ENCODE results near the gene ZFAND6.

The ZFAND6 gene

DNA sequence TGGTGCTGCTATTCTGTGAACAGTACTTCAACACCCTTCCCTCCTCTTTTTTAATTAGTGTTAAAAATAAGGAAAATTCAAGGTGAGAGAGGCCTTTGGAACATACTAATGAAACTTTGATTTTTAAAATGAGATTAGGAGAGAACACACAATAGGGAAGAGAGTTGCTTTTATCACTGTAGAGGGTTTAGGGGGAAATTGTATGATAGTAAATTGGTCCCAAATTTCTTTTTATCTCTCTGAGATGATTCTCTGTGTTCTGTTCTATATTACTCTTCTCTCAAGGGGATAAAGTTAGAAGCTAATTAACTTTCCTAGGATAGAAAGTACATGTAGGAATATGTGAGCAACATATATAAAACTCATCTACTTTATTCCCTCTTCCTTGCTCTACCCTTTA lies 40.8 kb downstream of the ZFAND6 start:
- Histone ChIP-seq H3K27me3 (ENCODE audit: low read depth, low read length) (no peaks in the 10 kb centered on the region), H3K9me3 (ENCODE audit: control insufficient read depth in 1 of 2, low read length in 2 of 2) (no peaks in the 10 kb centered on the region), H3K4me3 (ENCODE audit: low read depth in 1 of 2, low read length in 2 of 2) (no peak overlapping the region), H3K27ac (ENCODE audit: low read length) (no peak overlapping the region), H3K4me1 (ENCODE audit: control insufficient read depth in 1 of 2, insufficient read depth in 2 of 2, low read length in 2 of 2) (peaks cover 0 to 4% of the 10 kb centered on the region in 2 donors), H3K36me3 (ENCODE audit: control insufficient read depth in 1 of 2, insufficient read depth in 2 of 2, low read length in 2 of 2) (no peaks in the 10 kb centered on the region)

DNA sequence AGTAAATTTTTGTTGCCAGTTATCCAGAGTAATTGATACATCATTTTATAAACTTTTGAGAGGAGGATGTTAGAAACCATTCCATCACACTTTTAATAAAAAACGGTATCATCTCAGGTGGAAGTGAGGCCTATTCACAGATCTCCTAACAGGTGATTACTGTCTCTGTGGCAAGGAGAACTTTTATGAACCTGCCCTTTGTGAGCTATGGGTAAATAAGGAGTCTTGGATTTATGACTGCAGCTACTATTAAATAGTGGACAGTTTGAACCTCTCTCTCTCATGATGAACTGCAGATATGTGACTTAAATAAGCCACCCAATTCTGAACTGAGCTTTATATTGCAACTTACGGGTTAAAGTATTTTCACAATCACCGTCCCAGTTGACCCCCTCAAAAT lies 45.7 kb downstream of the ZFAND6 start:
- Histone ChIP-seq H3K36me3 (ENCODE audit: control insufficient read depth in 1 of 2, insufficient read depth in 2 of 2, low read length in 2 of 2) (no peaks in the 10 kb centered on the region), H3K27ac (ENCODE audit: low read length) (no peak overlapping the region), H3K9me3 (ENCODE audit: control insufficient read depth in 1 of 2, low read length in 2 of 2) (no peaks in the 10 kb centered on the region), H3K4me1 (ENCODE audit: control insufficient read depth in 1 of 2, insufficient read depth in 2 of 2, low read length in 2 of 2) (peaks cover 0 to 6% of the 10 kb centered on the region in 2 donors), H3K4me3 (ENCODE audit: low read depth in 1 of 2, low read length in 2 of 2) (no peak overlapping the region), H3K27me3 (ENCODE audit: low read depth, low read length) (no peaks in the 10 kb centered on the region)

DNA sequence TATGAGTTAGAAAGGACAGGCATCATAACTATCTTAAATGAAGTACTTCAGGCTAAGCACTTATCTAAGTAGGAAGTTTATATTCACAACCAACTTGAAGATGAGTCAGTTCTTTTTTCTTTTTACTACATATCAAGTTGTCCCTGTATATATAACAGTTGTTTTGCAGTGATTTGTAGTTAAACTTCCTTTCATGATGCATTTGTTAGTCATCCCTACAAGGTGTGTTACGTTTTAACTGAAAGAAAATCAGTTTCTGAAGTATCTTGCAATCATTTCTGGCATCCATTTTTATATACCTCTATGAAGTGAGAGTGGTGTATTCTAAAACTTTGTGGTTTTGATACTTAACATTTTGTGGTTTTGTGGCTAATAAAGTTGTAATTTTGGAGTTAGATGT lies 46.1 kb downstream of the ZFAND6 start:
- Histone ChIP-seq H3K27me3 (ENCODE audit: low read depth, low read length) (no peaks in the 10 kb centered on the region), H3K27ac (ENCODE audit: low read length) (no peak overlapping the region), H3K36me3 (ENCODE audit: control insufficient read depth in 1 of 2, insufficient read depth in 2 of 2, low read length in 2 of 2) (no peaks in the 10 kb centered on the region), H3K4me1 (ENCODE audit: control insufficient read depth in 1 of 2, insufficient read depth in 2 of 2, low read length in 2 of 2) (peaks cover 0 to 6% of the 10 kb centered on the region in 2 donors), H3K9me3 (ENCODE audit: control insufficient read depth in 1 of 2, low read length in 2 of 2) (no peaks in the 10 kb centered on the region), H3K4me3 (ENCODE audit: low read depth in 1 of 2, low read length in 2 of 2) (no peak overlapping the region)

DNA sequence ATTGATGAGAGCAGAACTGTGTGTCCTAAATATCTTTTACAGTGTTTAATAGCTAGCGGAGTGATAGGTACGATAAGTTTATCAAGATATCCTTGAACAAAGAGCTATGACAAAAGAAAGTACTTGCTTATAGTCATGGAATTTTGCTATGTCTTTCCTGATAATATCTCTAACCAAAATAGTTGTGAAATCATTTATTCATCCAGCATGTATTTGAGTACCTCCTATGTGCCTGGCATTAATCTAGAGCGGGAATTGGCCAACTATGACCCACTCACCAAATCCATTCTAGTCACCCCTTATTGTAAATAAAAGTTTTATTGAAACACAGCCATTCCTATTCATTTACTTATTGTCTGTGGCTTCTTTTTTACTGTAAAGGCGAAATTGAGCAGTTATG lies 46.6 kb downstream of the ZFAND6 start:
- H3K36me3 ChIP-seq (ENCODE audit: control insufficient read depth in 1 of 2, insufficient read depth in 2 of 2, low read length in 2 of 2) = no peaks in the 10 kb centered on the region
- H3K9me3 ChIP-seq (ENCODE audit: control insufficient read depth in 1 of 2, low read length in 2 of 2) = no peaks in the 10 kb centered on the region
- H3K27ac ChIP-seq (ENCODE audit: low read length) = no peak overlapping the region
- H3K4me3 ChIP-seq (ENCODE audit: low read depth in 1 of 2, low read length in 2 of 2) = no peak overlapping the region
- no peaks in the 10 kb centered on the region for H3K27me3 ChIP-seq (ENCODE audit: low read depth, low read length)
- peaks cover 0 to 6% of the 10 kb centered on the region in 2 donors for H3K4me1 ChIP-seq (ENCODE audit: control insufficient read depth in 1 of 2, insufficient read depth in 2 of 2, low read length in 2 of 2)

DNA sequence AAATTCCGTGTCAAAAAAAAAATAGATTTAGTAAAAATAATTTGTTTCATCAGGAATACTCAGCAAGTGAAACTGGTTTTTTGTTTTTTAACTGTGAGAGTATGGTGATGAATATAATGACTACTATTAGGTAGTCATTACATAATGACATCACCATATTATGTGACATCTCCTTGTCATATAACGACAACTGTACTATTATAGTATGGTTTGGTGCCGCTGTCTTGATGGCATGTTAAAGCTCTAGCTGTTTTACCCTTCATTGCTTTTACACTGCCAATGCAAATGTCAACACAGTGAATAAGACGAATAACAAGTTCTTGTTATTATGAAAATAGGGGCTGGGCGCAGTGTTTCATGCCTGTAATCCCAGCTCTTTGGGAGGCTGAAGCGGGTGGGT lies 47.7 kb downstream of the ZFAND6 start:
- Histone ChIP-seq H3K36me3 (ENCODE audit: control insufficient read depth in 1 of 2, insufficient read depth in 2 of 2, low read length in 2 of 2) (no peaks in the 10 kb centered on the region), H3K27ac (ENCODE audit: low read length) (no peak overlapping the region), H3K9me3 (ENCODE audit: control insufficient read depth in 1 of 2, low read length in 2 of 2) (no peaks in the 10 kb centered on the region), H3K4me1 (ENCODE audit: control insufficient read depth in 1 of 2, insufficient read depth in 2 of 2, low read length in 2 of 2) (peaks cover 0 to 6% of the 10 kb centered on the region in 2 donors), H3K4me3 (ENCODE audit: low read depth in 1 of 2, low read length in 2 of 2) (no peak overlapping the region), H3K27me3 (ENCODE audit: low read depth, low read length) (no peaks in the 10 kb centered on the region)

DNA sequence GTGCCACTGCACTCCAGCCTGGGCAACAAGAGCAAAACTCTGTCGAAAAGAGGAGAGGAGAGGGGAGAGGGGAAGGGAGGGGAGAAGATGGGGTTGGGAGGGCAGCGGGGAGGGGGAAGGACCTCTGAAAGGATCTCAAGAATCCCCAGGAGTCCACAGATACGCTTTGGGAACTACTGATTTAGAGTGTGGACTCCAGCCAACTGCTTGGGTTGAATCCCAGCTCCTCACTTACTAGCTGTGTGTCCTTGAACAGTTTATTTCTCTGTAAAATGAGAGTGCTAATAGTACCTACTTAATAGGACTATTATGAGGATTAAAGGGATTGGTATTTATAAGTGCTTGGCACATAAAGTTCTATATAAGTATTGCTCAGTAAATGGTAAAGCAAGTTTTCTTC lies 48.3 kb downstream of the ZFAND6 start:
- no peaks in the 10 kb centered on the region for H3K36me3 ChIP-seq (ENCODE audit: control insufficient read depth in 1 of 2, insufficient read depth in 2 of 2, low read length in 2 of 2)

DNA sequence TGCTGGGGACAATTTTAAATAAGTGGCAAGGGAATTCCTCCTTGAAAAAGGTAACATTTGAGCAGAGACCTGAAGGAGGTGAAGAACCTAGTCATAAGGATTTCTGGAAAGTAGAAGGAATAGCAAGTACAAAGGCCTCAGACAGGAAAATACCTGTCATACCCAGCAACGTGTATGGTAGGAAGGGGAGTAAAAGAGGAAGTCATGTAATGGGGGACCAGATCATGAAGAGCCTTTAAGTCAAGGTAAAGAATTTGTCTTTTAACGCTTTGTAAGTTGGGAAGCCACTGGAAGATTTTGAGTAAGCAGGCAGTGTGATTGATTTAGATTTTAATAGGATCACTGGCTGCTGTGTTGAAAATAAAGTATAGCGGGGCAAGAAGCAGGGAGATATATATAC lies 49.9 kb downstream of the ZFAND6 start:
- Histone ChIP-seq H3K36me3 (ENCODE audit: control insufficient read depth in 1 of 2, insufficient read depth in 2 of 2, low read length in 2 of 2) (no peaks in the 10 kb centered on the region), H3K27me3 (ENCODE audit: low read depth, low read length) (no peaks in the 10 kb centered on the region), H3K9me3 (ENCODE audit: control insufficient read depth in 1 of 2, low read length in 2 of 2) (no peaks in the 10 kb centered on the region), H3K27ac (ENCODE audit: low read length) (no peak overlapping the region), H3K4me3 (ENCODE audit: low read depth in 1 of 2, low read length in 2 of 2) (no peak overlapping the region), H3K4me1 (ENCODE audit: control insufficient read depth in 1 of 2, insufficient read depth in 2 of 2, low read length in 2 of 2) (peaks cover 7 to 12% of the 10 kb centered on the region in 2 donors)

More for the DNA sequence above, 48.3 kb downstream of the ZFAND6 start:
- no peak overlapping the region for H3K4me3 ChIP-seq (ENCODE audit: low read depth in 1 of 2, low read length in 2 of 2)
- H3K9me3 ChIP-seq (ENCODE audit: control insufficient read depth in 1 of 2, low read length in 2 of 2) = no peaks in the 10 kb centered on the region
- H3K27me3 ChIP-seq (ENCODE audit: low read depth, low read length) = no peaks in the 10 kb centered on the region
- H3K4me1 ChIP-seq (ENCODE audit: control insufficient read depth in 1 of 2, insufficient read depth in 2 of 2, low read length in 2 of 2) = peaks cover 0 to 6% of the 10 kb centered on the region in 2 donors
- no peak overlapping the region for H3K27ac ChIP-seq (ENCODE audit: low read length)

DNA sequence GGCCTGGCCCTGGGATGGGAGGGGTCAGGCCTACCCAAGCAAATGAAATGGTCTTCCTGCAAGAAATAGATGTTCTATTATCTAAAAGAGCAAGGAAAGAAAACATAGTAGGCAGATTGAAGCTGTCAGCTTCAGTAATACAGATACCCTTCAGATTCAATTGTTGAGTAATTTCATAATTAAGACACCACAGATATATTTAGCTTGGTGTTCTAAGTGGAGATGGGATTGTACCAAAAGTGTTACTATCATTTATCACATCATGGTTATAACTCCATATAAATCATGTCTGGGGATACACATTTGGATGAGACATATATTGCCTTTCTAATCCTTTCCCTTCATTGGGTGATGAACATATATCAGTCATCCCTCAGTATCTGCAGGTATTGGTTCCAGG lies 51.4 kb downstream of the ZFAND6 start:
- Histone ChIP-seq H3K9me3 (ENCODE audit: control insufficient read depth in 1 of 2, low read length in 2 of 2) (no peaks in the 10 kb centered on the region), H3K4me3 (ENCODE audit: low read depth in 1 of 2, low read length in 2 of 2) (no peak overlapping the region), H3K36me3 (ENCODE audit: control insufficient read depth in 1 of 2, insufficient read depth in 2 of 2, low read length in 2 of 2) (no peaks in the 10 kb centered on the region), H3K27ac (ENCODE audit: low read length) (no peak overlapping the region), H3K4me1 (ENCODE audit: control insufficient read depth in 1 of 2, insufficient read depth in 2 of 2, low read length in 2 of 2) (peaks cover 7 to 14% of the 10 kb centered on the region in 2 donors), H3K27me3 (ENCODE audit: low read depth, low read length) (no peaks in the 10 kb centered on the region)

DNA sequence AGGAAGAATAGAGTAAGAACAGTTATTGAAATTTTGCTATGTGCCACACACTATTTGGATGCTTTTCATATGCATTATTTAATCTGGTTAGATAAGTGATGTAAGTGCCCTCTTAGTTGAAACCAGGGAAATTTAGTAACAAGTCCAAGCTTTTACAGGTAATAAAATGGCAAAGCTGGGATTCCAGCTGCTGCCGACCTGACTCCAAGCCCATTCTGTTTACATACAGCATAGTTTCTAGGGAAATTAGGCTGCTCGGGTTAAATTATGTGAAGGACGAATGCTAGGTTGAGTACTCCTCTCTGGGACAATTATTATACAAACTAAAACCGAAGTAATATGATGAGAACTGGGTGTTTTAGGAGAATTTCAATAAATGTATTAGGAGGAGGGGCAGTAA lies 54.6 kb downstream of the ZFAND6 start:
- no peaks in the 10 kb centered on the region for H3K36me3 ChIP-seq (ENCODE audit: control insufficient read depth in 1 of 2, insufficient read depth in 2 of 2, low read length in 2 of 2)
- H3K27me3 ChIP-seq (ENCODE audit: low read depth, low read length) = no peaks in the 10 kb centered on the region
- H3K4me1 ChIP-seq (ENCODE audit: control insufficient read depth in 1 of 2, insufficient read depth in 2 of 2, low read length in 2 of 2) = peaks cover 7 to 15% of the 10 kb centered on the region in 2 donors
- no peak overlapping the region for H3K27ac ChIP-seq (ENCODE audit: low read length)
- H3K4me3 ChIP-seq (ENCODE audit: low read depth in 1 of 2, low read length in 2 of 2) = no peak overlapping the region
- no peaks in the 10 kb centered on the region for H3K9me3 ChIP-seq (ENCODE audit: control insufficient read depth in 1 of 2, low read length in 2 of 2)

DNA sequence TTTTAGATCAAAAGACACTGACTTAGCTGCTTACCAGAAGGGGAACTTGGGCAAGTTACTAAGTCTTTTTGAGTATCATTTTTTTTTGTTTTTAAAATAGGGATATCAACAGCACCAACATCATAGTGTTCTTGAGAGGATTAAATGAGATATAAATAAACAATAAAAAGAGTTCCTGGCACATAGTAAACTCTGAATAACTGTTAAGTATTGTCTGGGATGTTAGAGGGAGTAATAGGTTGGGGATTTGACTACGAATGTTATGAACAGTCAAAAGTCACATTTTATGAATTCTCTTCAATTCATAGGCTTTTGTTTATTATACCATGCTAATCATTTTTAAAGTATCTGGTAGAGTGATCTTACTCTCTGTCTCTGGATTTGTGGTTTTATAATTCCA lies 55.5 kb downstream of the ZFAND6 start:
- H3K4me3 ChIP-seq (ENCODE audit: low read depth in 1 of 2, low read length in 2 of 2) = no peak overlapping the region
- H3K27me3 ChIP-seq (ENCODE audit: low read depth, low read length) = no peaks in the 10 kb centered on the region
- no peaks in the 10 kb centered on the region for H3K36me3 ChIP-seq (ENCODE audit: control insufficient read depth in 1 of 2, insufficient read depth in 2 of 2, low read length in 2 of 2)
- H3K9me3 ChIP-seq (ENCODE audit: control insufficient read depth in 1 of 2, low read length in 2 of 2) = no peaks in the 10 kb centered on the region
- peaks cover 7 to 15% of the 10 kb centered on the region in 2 donors for H3K4me1 ChIP-seq (ENCODE audit: control insufficient read depth in 1 of 2, insufficient read depth in 2 of 2, low read length in 2 of 2)
- H3K27ac ChIP-seq (ENCODE audit: low read length) = no peak overlapping the region

DNA sequence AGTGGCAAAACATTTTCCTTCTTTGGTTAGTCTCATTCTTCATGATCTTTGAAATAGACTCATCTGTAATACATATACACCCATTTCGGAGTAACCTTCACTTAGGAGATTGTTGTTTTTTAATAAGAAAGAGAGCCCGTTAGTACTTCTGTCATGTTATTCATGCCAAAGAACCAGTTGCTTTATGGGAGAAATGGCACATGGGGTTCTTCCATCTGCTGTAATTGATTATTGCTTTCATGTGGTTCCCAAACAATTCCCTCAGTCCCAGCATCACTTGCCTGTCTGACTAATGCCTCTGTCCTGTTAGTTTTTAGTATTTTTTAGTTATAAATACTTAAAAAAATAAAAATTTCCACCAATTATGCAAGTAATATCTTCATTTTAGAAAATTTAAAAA lies 59.5 kb downstream of the ZFAND6 start:
- peaks cover 4 to 14% of the 10 kb centered on the region in 2 donors for H3K4me1 ChIP-seq (ENCODE audit: control insufficient read depth in 1 of 2, insufficient read depth in 2 of 2, low read length in 2 of 2)
- no peaks in the 10 kb centered on the region for H3K27me3 ChIP-seq (ENCODE audit: low read depth, low read length)
- H3K36me3 ChIP-seq (ENCODE audit: control insufficient read depth in 1 of 2, insufficient read depth in 2 of 2, low read length in 2 of 2) = peaks cover 0 to 11% of the 10 kb centered on the region in 2 donors
- H3K4me3 ChIP-seq (ENCODE audit: low read depth in 1 of 2, low read length in 2 of 2) = no peak overlapping the region
- H3K27ac ChIP-seq (ENCODE audit: low read length) = no peak overlapping the region
- no peaks in the 10 kb centered on the region for H3K9me3 ChIP-seq (ENCODE audit: control insufficient read depth in 1 of 2, low read length in 2 of 2)

DNA sequence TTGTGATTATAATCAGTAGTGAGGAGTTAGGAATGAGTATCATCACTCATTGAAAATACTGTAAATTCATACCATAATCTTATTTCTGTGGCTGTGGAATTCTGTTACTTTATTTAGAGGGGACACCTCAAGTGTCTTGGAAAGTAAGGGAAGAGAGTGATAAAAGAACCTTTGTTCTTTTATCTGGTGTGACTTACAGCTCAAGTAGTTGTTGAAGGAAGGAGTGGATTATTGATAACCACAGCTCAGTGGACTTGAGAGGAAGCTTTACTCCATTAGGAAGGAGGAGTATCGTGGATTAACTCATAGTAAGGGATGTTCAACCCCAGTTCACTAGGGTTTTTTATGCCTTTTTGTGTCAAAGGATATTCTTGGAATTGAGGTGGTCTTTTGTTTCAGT lies 61.2 kb downstream of the ZFAND6 start:
- no peaks in the 10 kb centered on the region for H3K27me3 ChIP-seq (ENCODE audit: low read depth, low read length)
- peaks cover 0 to 16% of the 10 kb centered on the region in 2 donors for H3K36me3 ChIP-seq (ENCODE audit: control insufficient read depth in 1 of 2, insufficient read depth in 2 of 2, low read length in 2 of 2)
- H3K27ac ChIP-seq (ENCODE audit: low read length) = no peak overlapping the region
- H3K4me3 ChIP-seq (ENCODE audit: low read depth in 1 of 2, low read length in 2 of 2) = no peak overlapping the region
- H3K4me1 ChIP-seq (ENCODE audit: control insufficient read depth in 1 of 2, insufficient read depth in 2 of 2, low read length in 2 of 2) = peaks cover 0 to 8% of the 10 kb centered on the region in 2 donors
- no peaks in the 10 kb centered on the region for H3K9me3 ChIP-seq (ENCODE audit: control insufficient read depth in 1 of 2, low read length in 2 of 2)
